ENCODE results near the gene PCSK6. TPM values are rescaled to one million over a fixed set of nuclear protein-coding genes. Genes with fewer than 3 reads are reported as not detected.

PCSK6 gene
- total RNA-seq, 1 experiment from 2014 or later = 2.9 TPM

- no peak overlapping the region for H3K4me3 Mint-ChIP-seq
- H3K4me1 Mint-ChIP-seq = peaks cover 3% of the 10 kb centered on the region; the same call in 1 of the 2 replicates
- DNase-seq (ENCODE audit: low spot score) = no peak
- H3K9me3 Mint-ChIP-seq = no peaks in the 10 kb centered on the region
- POLR2A ChIA-PET = no interaction called here
- H3K36me3 Mint-ChIP-seq = no peaks in the 10 kb centered on the region
- H3K27me3 Mint-ChIP-seq (ENCODE audit: low read depth) = no peaks in the 10 kb centered on the region
- CTCF ChIA-PET = no interaction called here
- no peak overlapping the region for H3K27ac Mint-ChIP-seq
- TF ChIP-seq FOXP4 (CRISPR knock-in tag; IDR thresholded peaks at IDR 0.05) (no peak), PRDM15 (CRISPR knock-in tag; IDR thresholded peaks at IDR 0.05) (no peak), ZNF263 (CRISPR knock-in tag; IDR thresholded peaks at IDR 0.05; ENCODE audit: low read depth) (no peak), E2F4 (CRISPR knock-in tag; IDR thresholded peaks at IDR 0.05; ENCODE audit: borderline replicate concordance, low read depth) (no peak), MYBL2 (CRISPR knock-in tag; IDR thresholded peaks at IDR 0.05) (no peak), ZNF416 (CRISPR knock-in tag; IDR thresholded peaks at IDR 0.05) (no peak), ZNF121 (CRISPR knock-in tag; IDR thresholded peaks at IDR 0.05) (no peak), CDX4 (CRISPR knock-in tag; IDR thresholded peaks at IDR 0.05; ENCODE audit: borderline replicate concordance) (no peak), ZNF671 (CRISPR knock-in tag; IDR thresholded peaks at IDR 0.05) (no peak), ZNF396 (CRISPR knock-in tag; IDR thresholded peaks at IDR 0.05; ENCODE audit: borderline replicate concordance) (no peak), ZNF532 (CRISPR knock-in tag; IDR thresholded peaks at IDR 0.05; ENCODE audit: borderline replicate concordance) (no peak), NR3C1 (CRISPR knock-in tag; conservative IDR thresholded peaks at IDR 0.05; ENCODE audit: low read depth) (no peak), ZMAT4 (CRISPR knock-in tag; IDR thresholded peaks at IDR 0.05) (no peak), USF2 (CRISPR knock-in tag; IDR thresholded peaks at IDR 0.05) (no peak), ATF6 (CRISPR knock-in tag; IDR thresholded peaks at IDR 0.05) (no peak), FOXP1 (CRISPR knock-in tag; IDR thresholded peaks at IDR 0.05; ENCODE audit: borderline replicate concordance) (no peak), ELF4 (CRISPR knock-in tag; IDR thresholded peaks at IDR 0.05; ENCODE audit: low read depth) (no peak)
- no peak for ATAC-seq
Measured at GRCh38 chr15:101504866-101505609, 15.5 kb upstream of the PCSK6 start.
